Naive thymus-derived CD4-positive, alpha-beta T cell (primary cell): ENCODE data around the gene PIK3CG. TPM values are rescaled to one million over a fixed set of nuclear protein-coding genes. Genes with fewer than 3 reads are reported as not detected.
"Not testable (repeated sequence)": the region's sequence is repeated elsewhere in the genome, so short reads cannot be mapped to it uniquely, and the experiment has no call there.

Experiments used
- ATAC-seq: fragments of 150-1000 bp; cut with Tn5 transposase; 2 replicates; pipeline ENCODE4 v1.10.0; 2021; ENCODE audit warnings: mild to moderate bottlenecking, moderate library complexity
- CTCF ChIA-PET: fragments of 350-600 bp; sonication (Branson Sonifier 250); formaldehyde crosslinking; loops from one replicate; lab custom pipeline; 2021; ENCODE audit warnings: antibody characterized with exemption; lab: Charles Lee
- POLR2A ChIA-PET: fragments of 350-600 bp; sonication (Branson Sonifier 250); formaldehyde crosslinking; loops from one replicate; lab custom pipeline; 2021; ENCODE audit warnings: antibody characterized with exemption, inconsistent platforms; lab: Charles Lee
- DNase-seq, 9 donors: peaks; one replicate each; pipeline versions ENCODE4 v3.0.0 to v3.0.0-alpha.2; 2020 to 2022; ENCODE audit warnings: mixed read lengths in 1 of 9
- H3K27ac ChIP-seq: one replicate; pipeline ENCODE4 v1.7.0; 2013; ENCODE audit warnings: mild to moderate bottlenecking, low read depth, low read length, moderate library complexity
- H3K27me3 ChIP-seq, 2 donors: one replicate each; pipeline ENCODE4 v1.7.0; 2013; ENCODE audit warnings: low read length in 2 of 2, mild to moderate bottlenecking in 2 of 2, moderate library complexity in 2 of 2; ENCODE audit not compliant: control insufficient read depth in 2 of 2, insufficient read depth in 2 of 2
- H3K36me3 ChIP-seq, 3 experiments: 1 replicate in 2 of 3; 2 replicates in 1 of 3; pipeline ENCODE4 v1.7.0; 2013; ENCODE audit warnings: low read length in 3 of 3, mild to moderate bottlenecking in 3 of 3, moderate library complexity in 1 of 3; ENCODE audit not compliant: insufficient read depth in 3 of 3, control insufficient read depth in 2 of 3
- H3K4me1 ChIP-seq, 2 donors: one replicate each; pipeline ENCODE4 v1.7.0; 2013; ENCODE audit warnings: low read length in 2 of 2, mild to moderate bottlenecking in 2 of 2, moderate library complexity in 1 of 2; ENCODE audit not compliant: control insufficient read depth in 2 of 2, insufficient read depth in 2 of 2
- H3K4me3 ChIP-seq: 2 replicates; pipeline ENCODE4 v1.7.0; 2013; ENCODE audit warnings: mild to moderate bottlenecking, low read length
- H3K9me3 ChIP-seq, 3 experiments: 1 replicate in 2 of 3; 2 replicates in 1 of 3; pipeline ENCODE4 v1.7.0; 2013; ENCODE audit warnings: low read length in 3 of 3; ENCODE audit not compliant: control insufficient read depth in 2 of 3
- H3K27ac Mint-ChIP-seq, 9 donors: one replicate each; pipeline ENCODE4 v1.8.0; 2020 to 2022; ENCODE audit warnings: mixed read lengths in 9 of 9, mild to moderate bottlenecking in 8 of 9, moderate library complexity in 5 of 9, inconsistent platforms in 2 of 9
- H3K27me3 Mint-ChIP-seq, 5 donors: one replicate each; pipeline ENCODE4 v1.8.0; 2021 to 2022; ENCODE audit warnings: mixed read lengths in 5 of 5, mild to moderate bottlenecking in 1 of 5
- H3K36me3 Mint-ChIP-seq, 5 donors: one replicate each; pipeline ENCODE4 v1.8.0; 2020 to 2022; ENCODE audit warnings: mixed read lengths in 5 of 5, mild to moderate bottlenecking in 3 of 5, inconsistent platforms in 1 of 5
- H3K4me1 Mint-ChIP-seq, 7 donors: one replicate each; pipeline ENCODE4 v1.8.0; 2020 to 2022; ENCODE audit warnings: mixed read lengths in 7 of 7, mild to moderate bottlenecking in 3 of 7, inconsistent platforms in 1 of 7
- H3K4me3 Mint-ChIP-seq, 10 donors: one replicate each; pipeline ENCODE4 v1.8.0; 2020 to 2022; ENCODE audit warnings: mild to moderate bottlenecking in 10 of 10, mixed read lengths in 10 of 10, moderate library complexity in 6 of 10, inconsistent platforms in 2 of 10
- H3K9me3 Mint-ChIP-seq, 11 donors: one replicate each; pipeline ENCODE4 v1.8.0; 2020 to 2022; ENCODE audit warnings: mixed read lengths in 11 of 11, mild to moderate bottlenecking in 4 of 11, inconsistent platforms in 1 of 11, moderate library complexity in 1 of 11
- intact Hi-C, 2 donors: fragments of 100-400 bp; cut with micrococcal nuclease; formaldehyde crosslinking; loops; one replicate each; pipeline ENCODE4 v1.15.1; 2023
- polyA plus RNA-seq, 2 donors: library from polyadenylated mRNA; unstranded; fragments of 300-500 nt; fragmentation: Illumina TruSeq; gene quantifications; one replicate each; pipeline ENCODE4 v1.2.3, GENCODE V29; 2021
- total RNA-seq, 6 experiments: library from RNA in 5 of 6; stranded (reverse) in 5 of 6; gene quantifications; 1 replicate in 5 of 6; 2 replicates in 1 of 6; pipeline ENCODE4 v1.2.3 and lab custom pipeline; 2021 to 2026

Gene PIK3CG
- total and polyA plus RNA-seq, 7 experiments from 2014 or later: 15.3 to 54.9 (median 29.7) TPM

GRCh38 chr7:106938122-106938521 is 73.0 kb downstream of the PIK3CG start:
- intact Hi-C loops, POLR2A ChIA-PET: not testable (repeated sequence)
- CTCF ChIA-PET: interaction anchor here (0.5 kb wide), 1 partner anchor 312 kb away, joined by 3 read pairs; no protein-coding TSS in a partner anchor

GRCh38 chr7:106938803-106939202 is 73.7 kb downstream of the PIK3CG start:
- CTCF ChIA-PET: interaction anchor here (1.0 kb wide), 1 partner anchor 9 kb away, joined by 3 read pairs; no protein-coding TSS in a partner anchor
- no peaks in the 10 kb centered on the region for H3K4me1 ChIP-seq
- Mint-ChIP-seq H3K4me1 (peaks cover 0 to 1% (median 0%) of the 10 kb centered on the region in 7 donors), H3K4me3 (no peak overlapping the region), H3K36me3 (no peaks in the 10 kb centered on the region), H3K27me3 (no peaks in the 10 kb centered on the region), H3K27ac (no peak overlapping the region), H3K9me3 (peaks cover 0 to 8% (median 1%) of the 10 kb centered on the region in 11 donors)
- intact Hi-C loops: no loop called here
- H3K27ac ChIP-seq: no peak overlapping the region
- POLR2A ChIA-PET: interaction anchor here (0.7 kb wide), 1 partner anchor 52 kb away, joined by 3 read pairs; no protein-coding TSS in a partner anchor
- H3K27me3 ChIP-seq: no peaks in the 10 kb centered on the region
- no peaks in the 10 kb centered on the region for H3K9me3 ChIP-seq
- DNase-seq: no peak
- no peak overlapping the region for H3K4me3 ChIP-seq
- H3K36me3 ChIP-seq: no peaks in the 10 kb centered on the region
- ATAC-seq: no peak

More at GRCh38 chr7:106938122-106938521, 73.0 kb downstream of the PIK3CG start:
- H3K27me3 ChIP-seq, H3K36me3 ChIP-seq, H3K27me3 Mint-ChIP-seq, H3K9me3 ChIP-seq, DNase-seq, ATAC-seq, H3K9me3 Mint-ChIP-seq, H3K4me1 ChIP-seq, H3K4me1 Mint-ChIP-seq, H3K36me3 Mint-ChIP-seq, H3K27ac Mint-ChIP-seq, H3K4me3 Mint-ChIP-seq, H3K4me3 ChIP-seq, H3K27ac ChIP-seq: not testable (repeated sequence)

- H3K27me3 Mint-ChIP-seq: peaks cover 0 to 10% (median 4%) of the 10 kb centered on the region in 5 donors
- intact Hi-C loops: no loop called here
- no peaks in the 10 kb centered on the region for H3K4me1 ChIP-seq
- CTCF ChIA-PET: interaction anchor here (0.7 to 4.3 kb wide), 2 partner anchors 28 to 205 kb away, joined by 4 to 16 read pairs; no protein-coding TSS in a partner anchor
- ATAC-seq (no peak), DNase-seq (no peak)
- no peak overlapping the region for H3K4me3 Mint-ChIP-seq
- H3K36me3 Mint-ChIP-seq: no peaks in the 10 kb centered on the region
- no peaks in the 10 kb centered on the region for H3K9me3 ChIP-seq
- no peak overlapping the region for H3K27ac ChIP-seq
- no peaks in the 10 kb centered on the region for H3K27me3 ChIP-seq
- POLR2A ChIA-PET: no interaction called here
- peaks cover 0 to 1% (median 0%) of the 10 kb centered on the region in 7 donors for H3K4me1 Mint-ChIP-seq
- H3K36me3 ChIP-seq: no peaks in the 10 kb centered on the region
- no peak overlapping the region for H3K27ac Mint-ChIP-seq
- H3K9me3 Mint-ChIP-seq: peaks cover 0 to 1% (median 0%) of the 10 kb centered on the region in 11 donors
- no peak overlapping the region for H3K4me3 ChIP-seq
Measured at GRCh38 chr7:106944035-106944665, 79.1 kb downstream of the PIK3CG start.

GRCh38 chr7:106947244-106947728 is 82.2 kb downstream of the PIK3CG start:
- DNase-seq (peak in 7 of 9 donors; percentile 9 to 45 (median 31)), ATAC-seq (peak; percentile 69)
- ChIA-PET CTCF (interaction anchor here (0.6 to 4.3 kb wide), 7 partner anchors 8 to 998 kb away, joined by 3 to 16 read pairs (median 3); no protein-coding TSS in a partner anchor), POLR2A (no interaction called here)
- no peaks in the 10 kb centered on the region for H3K36me3 Mint-ChIP-seq
- H3K27ac ChIP-seq: no peak overlapping the region
- H3K36me3 ChIP-seq: no peaks in the 10 kb centered on the region
- no peaks in the 10 kb centered on the region for H3K27me3 ChIP-seq
- no peak overlapping the region for H3K4me3 Mint-ChIP-seq
- H3K4me1 Mint-ChIP-seq: peaks cover 0 to 4% (median 0%) of the 10 kb centered on the region in 7 donors
- intact Hi-C loops: loop anchor here (1.0 to 2.0 kb wide), 4 partner anchors 154 to 778 kb away; no protein-coding TSS in a partner anchor
- peaks cover 0 to 1% (median 0%) of the 10 kb centered on the region in 11 donors for H3K9me3 Mint-ChIP-seq
- H3K27ac Mint-ChIP-seq: no peak overlapping the region
- no peaks in the 10 kb centered on the region for H3K9me3 ChIP-seq
- no peaks in the 10 kb centered on the region for H3K4me1 ChIP-seq
- no peak overlapping the region for H3K4me3 ChIP-seq
- H3K27me3 Mint-ChIP-seq: peaks cover 0 to 13% (median 4%) of the 10 kb centered on the region in 5 donors

- H3K4me3 ChIP-seq: no peak overlapping the region
- ATAC-seq (no peak), DNase-seq (no peak)
- H3K9me3 Mint-ChIP-seq: peaks cover 0 to 5% (median 0%) of the 10 kb centered on the region in 11 donors
- POLR2A ChIA-PET: interaction anchor here (0.6 kb wide), 1 partner anchor 17 kb away, joined by 8 read pairs; no protein-coding TSS in a partner anchor
- H3K27me3 ChIP-seq: no peaks in the 10 kb centered on the region
- H3K9me3 ChIP-seq: no peaks in the 10 kb centered on the region
- no peaks in the 10 kb centered on the region for H3K36me3 ChIP-seq
- no peak overlapping the region for H3K27ac ChIP-seq
- peaks cover 0 to 5% (median 0%) of the 10 kb centered on the region in 7 donors for H3K4me1 Mint-ChIP-seq
- no peak overlapping the region for H3K27ac Mint-ChIP-seq
- intact Hi-C loops: no loop called here
- no peaks in the 10 kb centered on the region for H3K36me3 Mint-ChIP-seq
- H3K27me3 Mint-ChIP-seq: peaks cover 0 to 13% (median 4%) of the 10 kb centered on the region in 5 donors
- no peaks in the 10 kb centered on the region for H3K4me1 ChIP-seq
- CTCF ChIA-PET: no interaction called here
- no peak overlapping the region for H3K4me3 Mint-ChIP-seq
Measured at GRCh38 chr7:106952001-106952657, 87.0 kb downstream of the PIK3CG start.

GRCh38 chr7:106952658-106953231 is 87.7 kb downstream of the PIK3CG start:
- intact Hi-C loops: no loop called here
- CTCF ChIA-PET: no interaction called here
- no peaks in the 10 kb centered on the region for H3K9me3 ChIP-seq
- H3K27ac ChIP-seq: no peak overlapping the region
- peaks cover 0 to 13% (median 4%) of the 10 kb centered on the region in 5 donors for H3K27me3 Mint-ChIP-seq
- H3K36me3 Mint-ChIP-seq: no peaks in the 10 kb centered on the region
- no peaks in the 10 kb centered on the region for H3K4me1 ChIP-seq
- H3K27ac Mint-ChIP-seq: no peak overlapping the region
- DNase-seq (no peak), ATAC-seq (peak; percentile 71)
- no peak overlapping the region for H3K4me3 ChIP-seq
- no peaks in the 10 kb centered on the region for H3K36me3 ChIP-seq
- POLR2A ChIA-PET: no interaction called here
- no peaks in the 10 kb centered on the region for H3K27me3 ChIP-seq
- no peak overlapping the region for H3K4me3 Mint-ChIP-seq
- peaks cover 0 to 5% (median 0%) of the 10 kb centered on the region in 11 donors for H3K9me3 Mint-ChIP-seq
- peaks cover 0 to 5% (median 0%) of the 10 kb centered on the region in 7 donors for H3K4me1 Mint-ChIP-seq
